GM18861 (cell line): ENCODE results near the gene ANTXR2.

Experiments used
- ATAC-seq: cut with Tn5 transposase; IDR thresholded peaks from one replicate; pipeline ENCODE4 v1.9.1; 2021; ENCODE audit not compliant: unreplicated experiment

Gene ANTXR2

GRCh38 chr4:80069837-80070731 is 2.9 kb downstream of the ANTXR2 start:
- ATAC-seq = peak; percentile 40

- no peak for ATAC-seq
Observed at GRCh38 chr4:80069108-80069836, 3.8 kb downstream of the ANTXR2 start.

DNA sequence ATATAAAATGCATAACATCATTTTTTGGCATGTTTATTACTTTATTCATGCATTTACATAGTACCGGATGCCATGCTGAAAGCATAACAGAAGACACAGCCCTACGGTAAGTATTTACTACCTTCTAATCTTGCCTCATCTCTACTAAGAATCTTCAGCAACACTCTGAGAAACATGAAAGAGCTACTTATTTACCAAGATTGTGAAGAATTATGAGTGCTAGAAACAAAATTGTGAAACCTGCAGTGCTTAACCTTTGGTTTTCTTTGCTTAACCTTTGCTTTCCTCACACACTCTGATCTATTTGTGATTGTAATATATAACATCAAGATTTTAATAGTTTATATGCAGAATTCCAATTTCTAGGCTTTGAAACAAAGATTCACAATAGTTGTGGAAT is 7.4 kb downstream of the ANTXR2 start:
- no peak for ATAC-seq

DNA sequence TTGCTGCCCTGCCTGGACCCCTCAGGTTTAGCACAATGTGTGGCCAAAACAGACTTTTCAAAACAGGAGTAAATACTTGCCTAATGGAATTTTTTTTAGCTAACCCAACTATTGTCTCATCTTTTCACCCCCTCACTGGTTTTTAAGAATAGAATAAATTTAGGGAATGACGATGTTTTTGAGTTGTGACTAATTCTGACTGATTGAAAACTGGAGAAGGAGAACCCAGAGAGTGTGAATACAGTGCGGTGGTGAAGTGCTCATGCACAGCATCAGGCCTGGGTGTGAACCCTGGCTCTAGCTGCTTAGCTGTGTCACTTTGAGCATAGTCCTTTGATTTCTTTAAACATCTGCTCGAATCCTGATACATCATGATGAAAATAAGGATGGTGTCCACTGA is 10.5 kb downstream of the ANTXR2 start:
- no peak for ATAC-seq

DNA sequence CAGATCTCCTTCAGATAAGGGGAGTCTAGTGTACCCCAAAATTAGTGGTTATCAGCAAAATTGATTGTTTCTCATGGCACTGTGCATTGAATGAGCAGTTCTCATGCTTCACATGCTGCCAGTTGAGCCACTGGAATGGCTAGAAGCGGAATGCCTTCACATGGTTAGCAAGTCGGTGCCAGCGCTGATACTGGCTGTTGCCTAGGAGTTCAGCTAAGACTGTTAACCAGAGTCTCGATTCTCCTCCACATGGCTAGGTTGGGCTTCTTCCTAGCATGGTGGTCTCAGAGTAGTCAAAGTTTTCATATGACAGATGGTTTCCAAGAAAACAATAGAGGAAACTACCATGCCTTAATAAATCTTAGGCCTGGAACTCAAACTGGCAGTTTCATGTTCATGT is 12.2 kb downstream of the ANTXR2 start:
- no peak for ATAC-seq

- peak; percentile 98 for ATAC-seq
Observed at GRCh38 chr4:80058740-80059139, 14.3 kb downstream of the ANTXR2 start.

DNA sequence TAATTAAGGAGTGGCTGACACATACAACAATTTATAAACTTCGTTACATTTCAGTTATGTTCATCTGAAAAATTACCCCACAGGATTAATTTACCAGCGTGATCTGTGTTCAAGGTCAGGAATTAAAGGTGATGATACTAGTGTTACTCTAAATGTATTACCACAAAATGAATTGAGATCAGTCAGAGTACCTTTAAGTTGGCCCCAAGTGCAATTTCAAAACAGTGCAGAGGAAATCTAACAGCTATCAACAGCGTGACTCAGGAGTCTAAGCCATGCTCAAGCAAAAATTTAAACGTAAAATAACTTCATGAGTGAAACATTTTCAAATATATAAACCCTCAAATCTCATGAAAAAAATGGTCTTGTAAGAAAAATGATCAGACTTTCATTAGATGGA is 18.7 kb downstream of the ANTXR2 start:
- ATAC-seq = no peak

DNA sequence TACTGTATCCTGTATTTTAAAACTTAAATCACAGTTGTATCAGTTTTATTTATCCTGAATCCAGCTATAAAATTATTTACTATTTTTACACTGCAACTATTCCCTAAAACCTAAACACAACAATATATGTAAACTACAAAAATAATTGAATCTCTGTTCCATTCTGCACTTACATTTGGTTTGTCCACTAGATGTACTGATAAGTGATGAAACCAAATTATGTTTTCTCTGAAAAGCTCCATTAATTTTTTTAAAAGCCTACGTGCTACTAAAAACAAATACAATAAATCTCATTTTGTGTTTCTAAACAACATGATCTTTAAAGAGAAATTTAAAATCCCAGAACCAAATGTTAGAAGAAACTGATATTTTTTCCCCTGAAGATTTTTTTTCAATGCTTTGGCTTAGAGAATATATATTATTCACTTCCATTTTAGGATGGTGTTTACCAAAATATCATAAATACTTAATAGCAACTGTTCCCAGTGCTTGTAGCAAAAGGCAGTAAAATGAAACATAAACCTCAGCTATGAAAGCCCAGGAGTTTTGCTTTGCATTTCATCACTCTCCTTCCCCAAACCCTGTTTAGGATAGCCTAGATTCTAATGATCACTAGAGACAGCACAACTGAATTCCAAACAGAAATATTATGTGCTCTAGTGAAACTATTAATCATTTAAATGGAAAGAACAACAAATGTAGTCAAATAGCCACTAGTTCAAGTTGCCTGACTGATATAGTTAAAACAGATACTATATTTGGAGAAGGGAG is 19.7 kb downstream of the ANTXR2 start:
- ATAC-seq = no peak

GRCh38 chr4:80049813-80050534 is 23.1 kb downstream of the ANTXR2 start:
- no peak for ATAC-seq

- ATAC-seq = no peak
Observed at GRCh38 chr4:80049402-80049801, 23.6 kb downstream of the ANTXR2 start.

GRCh38 chr4:80045786-80046185 is 27.2 kb downstream of the ANTXR2 start:
- no peak for ATAC-seq

DNA sequence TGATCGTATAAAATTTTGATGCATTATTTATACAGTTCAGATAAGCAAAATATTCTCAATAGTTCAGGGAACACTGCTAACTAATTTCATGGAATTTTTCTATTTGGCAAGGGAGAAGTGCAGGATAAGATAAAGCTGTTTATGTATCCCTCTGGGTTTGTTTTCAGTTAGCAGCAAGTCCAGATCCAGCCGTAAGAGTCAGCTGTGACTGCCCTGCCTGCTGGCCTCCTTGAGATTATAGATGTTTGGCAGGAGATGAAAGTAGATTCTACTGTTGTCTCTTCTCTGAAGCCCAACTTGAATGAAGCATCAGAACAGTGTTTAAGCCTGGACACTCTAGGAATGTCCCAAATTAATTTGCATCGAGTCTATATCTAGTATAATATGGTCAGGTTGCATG is 29.5 kb downstream of the ANTXR2 start:
- ATAC-seq = no peak

DNA sequence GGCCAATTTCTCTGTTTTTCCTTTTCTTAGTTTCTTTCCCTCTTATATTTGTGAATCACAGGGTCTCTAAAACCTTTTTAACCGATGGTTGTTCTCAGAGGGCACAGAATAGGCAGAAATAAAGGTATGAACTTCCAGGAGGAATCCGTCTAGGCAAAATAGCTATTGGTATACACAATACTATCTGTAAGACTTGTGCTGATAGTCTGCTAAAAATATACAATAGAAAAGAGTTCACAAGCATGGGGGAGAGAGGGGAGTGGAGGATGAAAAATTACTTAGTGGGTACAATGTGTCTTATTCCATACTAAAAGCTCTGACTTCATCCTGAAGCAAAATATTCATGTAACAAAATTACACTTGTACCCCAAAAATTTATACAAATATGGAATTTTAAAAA is 30.2 kb downstream of the ANTXR2 start:
- no peak for ATAC-seq

GRCh38 chr4:80037864-80038263 is 35.2 kb downstream of the ANTXR2 start:
- ATAC-seq = no peak

DNA sequence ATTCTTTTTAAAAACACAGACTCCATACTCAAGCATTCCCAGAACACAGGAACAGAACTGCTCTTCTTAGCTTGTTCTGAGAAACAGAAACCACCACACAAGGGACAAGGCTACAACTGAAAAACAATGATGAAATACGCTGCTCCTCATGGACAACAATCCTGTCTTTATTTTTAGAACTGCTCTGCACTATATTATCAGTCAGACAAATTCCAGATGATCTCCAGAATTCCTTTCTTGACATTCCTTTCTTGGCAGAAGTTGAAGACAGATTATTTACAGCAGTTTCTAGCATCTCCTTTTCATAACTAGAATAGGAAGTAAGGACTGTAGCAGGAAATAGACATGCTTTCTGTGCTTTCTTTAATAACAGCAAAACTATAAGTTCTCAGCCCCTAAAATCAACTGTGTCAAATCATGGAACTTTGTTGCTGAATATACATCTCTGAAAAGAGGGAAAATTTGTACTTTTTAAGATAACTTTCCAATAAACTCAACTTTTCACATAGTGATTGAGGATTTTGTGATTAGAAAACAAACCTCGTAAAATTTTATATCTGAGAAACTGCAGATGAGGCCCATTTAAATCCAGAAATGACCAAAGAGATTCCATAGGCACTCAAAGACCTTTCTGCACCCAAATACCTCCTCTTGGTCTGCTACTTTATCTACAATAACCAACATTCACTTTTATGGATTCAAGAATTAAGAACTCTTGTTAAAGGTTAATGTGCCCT is 35.9 kb downstream of the ANTXR2 start:
- no peak for ATAC-seq

DNA sequence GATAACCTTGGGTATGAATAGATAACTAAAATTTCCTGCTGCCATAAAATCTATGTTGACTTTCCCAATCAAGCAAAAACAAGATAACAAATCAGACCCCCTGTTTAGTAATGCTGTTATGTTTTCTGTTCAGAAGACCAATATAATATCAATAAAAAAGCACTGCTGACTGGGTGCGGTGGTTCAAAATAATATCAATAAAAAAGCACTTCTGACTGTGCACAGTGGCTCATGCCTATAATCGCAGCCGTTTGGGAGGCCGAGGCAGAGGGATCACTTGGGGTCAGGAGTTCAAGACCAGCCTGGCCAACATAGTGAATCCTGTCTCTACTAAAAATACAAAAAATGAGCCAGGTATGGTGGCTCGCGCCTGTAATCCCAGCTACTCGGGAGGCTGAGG is 36.7 kb downstream of the ANTXR2 start:
- ATAC-seq = no peak

DNA sequence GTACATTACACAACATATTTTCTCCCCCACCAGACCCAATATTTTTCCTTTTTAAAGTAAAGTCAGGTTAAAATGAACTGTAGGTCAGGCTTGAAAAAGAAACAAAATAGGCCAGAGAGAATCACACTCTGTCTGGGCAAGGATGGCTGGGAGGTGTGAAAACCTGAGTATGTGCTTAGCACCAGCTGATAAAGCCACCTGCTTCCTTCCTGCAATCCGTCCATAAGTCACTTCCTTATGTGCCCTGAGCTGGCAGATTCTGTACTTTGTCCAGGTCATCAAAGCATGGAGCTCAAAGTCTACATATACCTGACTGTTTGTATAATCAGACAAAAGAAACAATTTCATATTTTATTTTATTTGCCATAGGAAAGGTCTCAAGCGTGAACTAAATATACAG is 37.7 kb downstream of the ANTXR2 start:
- no peak for ATAC-seq

DNA sequence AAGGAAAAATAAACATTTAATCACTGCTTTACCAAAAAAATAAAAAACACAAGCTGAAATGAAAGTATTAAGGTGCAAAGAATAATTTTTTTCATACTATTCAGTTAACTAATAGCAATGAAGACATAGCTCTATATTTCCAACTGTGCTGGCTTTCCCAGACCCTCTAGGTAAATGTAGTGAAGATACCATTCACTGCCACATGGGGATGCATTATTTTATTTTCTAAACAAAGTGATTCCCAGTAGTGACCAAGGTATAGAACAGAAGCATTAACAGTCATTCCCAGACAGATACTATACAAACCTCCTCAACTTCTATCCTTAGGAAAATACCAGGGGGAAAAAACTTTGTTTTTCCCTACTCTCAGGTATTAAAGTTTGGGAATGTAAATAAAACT is 39.4 kb downstream of the ANTXR2 start:
- ATAC-seq = no peak

GRCh38 chr4:80029364-80029763 is 43.7 kb downstream of the ANTXR2 start:
- ATAC-seq = no peak

DNA sequence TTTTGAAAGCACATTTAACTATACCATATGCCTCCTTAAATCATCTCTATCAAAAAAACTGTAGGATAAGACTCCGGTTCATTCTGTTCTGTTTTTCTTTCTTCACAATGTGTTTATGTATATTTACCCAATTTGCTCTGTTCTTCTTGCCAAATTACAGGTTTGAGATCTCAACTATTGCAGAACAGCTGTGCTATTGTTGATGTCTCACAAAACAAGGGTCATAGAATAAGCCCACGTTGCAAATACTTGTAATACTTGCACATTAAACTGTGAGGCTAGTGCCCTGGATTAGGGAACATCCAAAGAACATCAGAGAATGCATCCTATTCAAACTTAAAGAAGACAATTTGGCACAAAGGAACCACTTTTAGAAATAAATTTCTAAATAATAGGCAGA is 45.4 kb downstream of the ANTXR2 start:
- ATAC-seq = no peak
